Skeletal muscle satellite cell (primary cell): ENCODE results near the gene KIR2DL1.
"Not testable (repeated sequence)": the region's sequence is repeated elsewhere in the genome, so short reads cannot be mapped to it uniquely, and the experiment has no call there.

Experiments used
- H3K27me3 ChIP-seq: 2 replicates; pipeline ENCODE4 v1.7.0; 2013; ENCODE audit warnings: low read length; ENCODE audit not compliant: control insufficient read depth, insufficient read depth
- H3K36me3 ChIP-seq: 2 replicates; pipeline ENCODE4 v1.7.0; 2013; ENCODE audit warnings: mild to moderate bottlenecking, control low read depth, low read length; ENCODE audit not compliant: insufficient read depth
- H3K4me1 ChIP-seq: 2 replicates; pipeline ENCODE4 v1.7.0; 2013; ENCODE audit warnings: low read length; ENCODE audit not compliant: control insufficient read depth, insufficient read depth
- H3K4me2 ChIP-seq: 2 replicates; pipeline ENCODE4 v1.7.0; 2013; ENCODE audit warnings: mild to moderate bottlenecking, low read length
- H3K4me3 ChIP-seq: 2 replicates; pipeline ENCODE4 v1.7.0; 2013; ENCODE audit warnings: low read length
- H3K9ac ChIP-seq: 2 replicates; pipeline ENCODE4 v1.7.0; 2013; ENCODE audit warnings: mild to moderate bottlenecking, low read depth, low read length, moderate library complexity
- H3K9me3 ChIP-seq: replicated peaks from 2 replicates; pipeline ENCODE4 v1.7.0; 2013; ENCODE audit warnings: mild to moderate bottlenecking, control low read depth, low read length

Gene KIR2DL1

DNA sequence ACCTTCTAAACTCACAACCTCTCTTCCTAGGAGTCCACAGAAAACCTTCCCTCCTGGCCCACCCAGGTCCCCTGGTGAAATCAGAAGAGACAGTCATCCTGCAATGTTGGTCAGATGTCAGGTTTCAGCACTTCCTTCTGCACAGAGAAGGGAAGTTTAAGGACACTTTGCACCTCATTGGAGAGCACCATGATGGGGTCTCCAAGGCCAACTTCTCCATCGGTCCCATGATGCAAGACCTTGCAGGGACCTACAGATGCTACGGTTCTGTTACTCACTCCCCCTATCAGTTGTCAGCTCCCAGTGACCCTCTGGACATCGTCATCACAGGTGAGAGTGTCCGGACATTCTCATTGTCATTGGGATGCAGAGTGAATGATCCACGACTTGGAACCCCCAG lies 27.6 kb upstream of the KIR2DL1 start:
- H3K4me1 ChIP-seq, H3K9ac ChIP-seq, H3K4me2 ChIP-seq, H3K36me3 ChIP-seq, H3K27me3 ChIP-seq, H3K4me3 ChIP-seq, H3K9me3 ChIP-seq: not testable (repeated sequence)

- H3K9ac ChIP-seq, H3K4me2 ChIP-seq, H3K4me3 ChIP-seq, H3K4me1 ChIP-seq, H3K9me3 ChIP-seq, H3K36me3 ChIP-seq, H3K27me3 ChIP-seq: not testable (repeated sequence)
Observed at GRCh38 chr19:54744080-54744479, 25.5 kb upstream of the KIR2DL1 start.

DNA sequence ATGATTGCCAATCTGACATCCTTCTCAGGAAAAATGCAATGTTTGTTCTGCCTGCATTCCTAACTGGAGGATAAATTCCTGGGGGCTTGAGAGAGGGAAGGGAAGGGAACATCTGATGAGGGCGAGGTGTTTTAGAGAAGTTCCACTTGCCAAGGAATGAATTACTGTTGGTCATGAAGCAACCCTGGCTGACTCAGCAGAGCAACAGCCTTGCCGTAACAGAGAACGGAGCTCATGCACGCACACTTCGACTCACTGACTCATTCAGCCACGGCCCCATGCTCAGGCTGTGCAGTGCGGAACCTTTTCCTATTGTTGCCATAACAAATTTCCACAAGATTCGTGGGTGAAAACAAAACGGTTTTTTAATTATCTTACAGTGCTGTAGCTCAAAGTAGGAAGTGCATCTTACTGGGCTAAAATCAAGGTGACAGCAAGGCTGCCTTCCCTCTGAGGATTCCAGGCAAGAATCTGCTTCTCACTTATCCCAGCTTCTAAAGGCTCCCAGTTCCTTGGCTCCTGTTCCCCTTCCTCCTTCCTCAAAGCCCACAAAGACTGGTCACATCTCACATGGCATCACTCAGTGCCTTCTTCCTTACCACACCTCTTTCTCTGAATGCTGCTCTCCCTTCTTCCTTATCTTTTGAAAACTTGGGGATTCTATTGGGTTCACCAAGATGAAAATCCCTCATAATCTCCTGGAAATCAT lies 21.8 kb upstream of the KIR2DL1 start:
- not testable (repeated sequence) for H3K4me3 ChIP-seq, H3K4me1 ChIP-seq, H3K9me3 ChIP-seq, H3K36me3 ChIP-seq, H3K4me2 ChIP-seq, H3K9ac ChIP-seq, H3K27me3 ChIP-seq

- not testable (repeated sequence) for H3K27me3 ChIP-seq, H3K4me1 ChIP-seq, H3K4me3 ChIP-seq, H3K9ac ChIP-seq, H3K4me2 ChIP-seq, H3K36me3 ChIP-seq, H3K9me3 ChIP-seq
Observed at GRCh38 chr19:54750276-54750675, 19.3 kb upstream of the KIR2DL1 start.

DNA sequence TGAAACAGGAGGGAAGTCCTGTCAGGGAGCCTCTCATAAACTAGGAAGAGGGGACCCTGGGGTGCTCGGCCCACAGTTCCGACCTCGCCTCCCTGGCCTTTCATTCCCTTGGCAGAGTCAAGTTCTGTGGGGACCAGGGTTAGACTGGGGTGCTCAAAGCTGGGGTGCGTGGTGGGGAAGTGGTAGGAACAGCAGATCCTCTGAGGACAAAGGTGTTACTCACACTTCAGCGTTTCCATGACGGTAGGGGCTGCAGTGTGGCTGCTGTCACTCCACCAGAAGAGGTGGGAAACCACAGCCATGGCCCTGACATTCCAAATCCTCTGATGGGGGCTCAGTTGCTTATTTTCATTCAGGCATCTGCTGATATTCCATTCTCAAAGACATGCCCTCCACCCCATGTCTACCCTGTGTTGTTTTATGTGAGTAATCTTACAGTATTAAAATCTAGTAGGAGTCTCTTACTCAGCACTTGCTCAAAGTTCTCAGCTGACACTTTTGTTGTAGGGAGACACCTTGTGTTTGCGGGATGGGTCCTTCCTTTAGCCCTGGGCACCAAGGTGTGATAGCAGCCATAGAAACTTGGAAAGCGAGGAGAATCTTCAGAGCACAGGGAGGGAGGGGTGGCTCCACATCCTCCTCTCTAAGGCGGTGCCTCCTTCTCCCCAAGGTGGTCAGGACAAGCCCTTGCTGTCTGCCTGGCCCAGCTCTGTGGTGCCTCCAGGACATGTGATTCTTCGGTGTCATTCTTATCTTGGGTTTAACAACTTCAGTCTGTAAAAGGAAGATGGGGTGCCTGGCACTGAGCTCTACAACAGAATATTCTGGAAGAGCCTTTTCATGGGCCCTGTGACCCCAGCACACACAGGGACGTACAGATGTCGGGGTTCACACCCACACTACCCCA lies 13.1 kb upstream of the KIR2DL1 start:
- not testable (repeated sequence) for H3K4me1 ChIP-seq, H3K36me3 ChIP-seq, H3K27me3 ChIP-seq, H3K4me3 ChIP-seq, H3K9ac ChIP-seq, H3K9me3 ChIP-seq, H3K4me2 ChIP-seq

DNA sequence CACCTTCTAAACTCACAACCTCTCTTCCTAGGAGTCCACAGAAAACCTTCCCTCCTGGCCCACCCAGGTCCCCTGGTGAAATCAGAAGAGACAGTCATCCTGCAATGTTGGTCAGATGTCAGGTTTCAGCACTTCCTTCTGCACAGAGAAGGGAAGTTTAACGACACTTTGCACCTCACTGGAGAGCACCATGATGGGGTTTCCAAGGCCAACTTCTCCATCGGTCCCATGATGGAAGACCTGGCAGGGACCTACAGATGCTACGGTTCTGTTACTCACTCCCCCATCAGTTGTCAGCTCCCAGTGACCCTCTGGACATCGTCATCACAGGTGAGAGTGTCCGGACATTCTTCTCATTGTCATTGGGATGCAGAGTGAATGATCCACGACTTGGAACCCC lies 11.0 kb upstream of the KIR2DL1 start:
- not testable (repeated sequence) for H3K36me3 ChIP-seq, H3K9ac ChIP-seq, H3K4me3 ChIP-seq, H3K4me2 ChIP-seq, H3K9me3 ChIP-seq, H3K27me3 ChIP-seq, H3K4me1 ChIP-seq

DNA sequence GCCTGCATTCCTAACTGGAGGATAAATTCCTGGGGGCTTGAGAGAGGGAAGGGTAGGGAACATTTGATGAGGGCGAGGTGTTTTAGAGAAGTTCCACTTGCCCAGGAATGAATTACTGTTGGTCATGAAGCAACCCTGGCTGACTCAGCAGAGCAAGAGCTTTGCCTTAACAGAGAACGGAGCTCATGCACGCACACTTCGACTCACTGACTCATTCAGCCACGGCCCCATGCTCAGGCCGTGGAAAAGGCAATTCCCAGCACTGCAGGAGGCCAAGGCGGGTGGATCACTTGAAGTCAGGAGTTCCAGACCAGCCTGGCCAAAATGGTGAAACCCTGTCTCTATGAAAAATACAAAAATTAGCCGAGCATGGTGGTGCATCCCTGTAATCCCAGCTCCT lies 5.4 kb upstream of the KIR2DL1 start:
- not testable (repeated sequence) for H3K4me3 ChIP-seq, H3K9me3 ChIP-seq, H3K9ac ChIP-seq, H3K27me3 ChIP-seq, H3K4me2 ChIP-seq, H3K4me1 ChIP-seq, H3K36me3 ChIP-seq

DNA sequence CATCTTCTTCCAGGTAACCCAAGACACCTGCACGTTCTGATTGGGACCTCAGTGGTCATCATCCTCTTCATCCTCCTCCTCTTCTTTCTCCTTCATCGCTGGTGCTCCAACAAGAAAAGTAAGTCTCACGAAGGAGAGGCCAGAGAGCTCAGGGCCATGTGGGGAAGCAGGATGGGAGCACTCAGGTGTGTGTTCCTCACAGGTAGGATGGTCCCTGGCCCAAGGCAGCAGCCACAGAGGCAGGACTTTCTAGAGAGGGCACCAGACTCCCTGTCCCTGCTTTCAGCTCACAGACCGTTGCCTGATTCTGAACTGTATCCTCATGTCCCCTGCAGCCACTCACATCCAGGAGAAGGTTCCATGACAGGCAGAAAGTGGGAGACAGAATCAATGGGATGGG lies 3.1 kb upstream of the KIR2DL1 start:
- H3K27me3 ChIP-seq, H3K4me1 ChIP-seq, H3K36me3 ChIP-seq, H3K9me3 ChIP-seq, H3K9ac ChIP-seq, H3K4me3 ChIP-seq, H3K4me2 ChIP-seq: not testable (repeated sequence)

- H3K9ac ChIP-seq, H3K4me2 ChIP-seq, H3K4me1 ChIP-seq, H3K4me3 ChIP-seq, H3K9me3 ChIP-seq, H3K27me3 ChIP-seq, H3K36me3 ChIP-seq: not testable (repeated sequence)
Observed at GRCh38 chr19:54770511-54770910, 918 bp downstream of the KIR2DL1 start.

DNA sequence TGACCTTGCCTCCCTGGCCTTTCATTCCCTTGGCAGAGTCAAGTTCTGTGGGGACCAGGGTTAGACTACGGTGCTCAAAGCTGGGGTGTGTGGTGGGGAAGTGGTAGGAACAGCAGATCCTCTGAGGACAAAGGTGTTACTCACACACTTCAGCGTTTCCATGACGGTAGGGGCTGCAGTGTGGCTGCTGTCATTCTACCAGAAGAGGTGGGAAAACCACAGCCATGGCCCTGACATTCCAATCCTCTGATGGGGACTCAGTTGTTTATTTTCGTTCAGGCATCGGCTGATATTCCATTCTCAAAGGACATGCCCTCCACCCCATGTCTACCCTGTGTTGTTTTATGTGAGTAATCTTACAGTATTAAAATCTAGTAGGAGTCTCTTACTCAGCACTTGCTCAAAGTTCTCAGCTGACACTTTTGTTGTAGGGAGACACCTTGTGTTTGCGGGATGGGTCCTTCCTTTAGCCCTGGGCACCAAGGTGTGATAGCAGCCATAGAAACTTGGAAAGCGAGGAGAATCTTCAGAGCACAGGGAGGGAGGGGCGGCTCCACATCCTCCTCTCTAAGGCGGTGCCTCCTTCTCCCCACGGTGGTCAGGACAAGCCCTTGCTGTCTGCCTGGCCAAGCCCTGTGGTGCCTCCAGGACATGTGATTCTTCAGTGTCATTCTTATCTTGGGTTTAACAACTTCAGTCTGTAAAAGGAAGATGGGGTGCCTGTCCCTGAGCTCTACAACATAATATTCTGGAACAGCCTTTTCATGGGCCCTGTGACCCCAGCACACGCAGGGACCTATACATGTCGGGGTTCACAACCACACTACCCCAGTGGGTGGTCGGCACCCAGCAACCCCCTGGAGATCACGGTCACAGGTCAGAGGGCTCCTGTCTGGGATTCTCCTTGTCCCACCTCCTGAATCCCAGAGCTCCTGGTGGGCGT lies 1.7 kb downstream of the KIR2DL1 start:
- not testable (repeated sequence) for H3K4me1 ChIP-seq, H3K27me3 ChIP-seq, H3K9ac ChIP-seq, H3K36me3 ChIP-seq, H3K4me2 ChIP-seq, H3K9me3 ChIP-seq, H3K4me3 ChIP-seq

GRCh38 chr19:54772666-54773065 lies 3.1 kb downstream of the KIR2DL1 start:
- not testable (repeated sequence) for H3K4me3 ChIP-seq, H3K9me3 ChIP-seq, H3K36me3 ChIP-seq, H3K9ac ChIP-seq, H3K4me2 ChIP-seq, H3K4me1 ChIP-seq, H3K27me3 ChIP-seq
